OCI-LY7 (cell line): Measurements from ENCODE around the gene HES1.

Source experiments
- EZH2phosphoT487 ChIP-seq: fragments of 200-600 bp; sonication (generic); IDR thresholded peaks from 2 replicates; pipeline ENCODE4 v1.6.1; 2018; ENCODE audit warnings: low read depth, borderline replicate concordance, mild to moderate bottlenecking, mixed run types, antibody characterized with exemption, low read length, moderate library complexity, mixed read lengths
- TF ChIP-seq, protein P1 (sequence below): fragments of 200-600 bp; sonication (generic); conservative IDR thresholded peaks from 2 replicates; pipeline ENCODE4 v1.5.1; 2014; ENCODE audit warnings: mild to moderate bottlenecking, antibody characterized with exemption, low read length, moderate library complexity, mixed read lengths

- TF ChIP-seq, protein P1, sequence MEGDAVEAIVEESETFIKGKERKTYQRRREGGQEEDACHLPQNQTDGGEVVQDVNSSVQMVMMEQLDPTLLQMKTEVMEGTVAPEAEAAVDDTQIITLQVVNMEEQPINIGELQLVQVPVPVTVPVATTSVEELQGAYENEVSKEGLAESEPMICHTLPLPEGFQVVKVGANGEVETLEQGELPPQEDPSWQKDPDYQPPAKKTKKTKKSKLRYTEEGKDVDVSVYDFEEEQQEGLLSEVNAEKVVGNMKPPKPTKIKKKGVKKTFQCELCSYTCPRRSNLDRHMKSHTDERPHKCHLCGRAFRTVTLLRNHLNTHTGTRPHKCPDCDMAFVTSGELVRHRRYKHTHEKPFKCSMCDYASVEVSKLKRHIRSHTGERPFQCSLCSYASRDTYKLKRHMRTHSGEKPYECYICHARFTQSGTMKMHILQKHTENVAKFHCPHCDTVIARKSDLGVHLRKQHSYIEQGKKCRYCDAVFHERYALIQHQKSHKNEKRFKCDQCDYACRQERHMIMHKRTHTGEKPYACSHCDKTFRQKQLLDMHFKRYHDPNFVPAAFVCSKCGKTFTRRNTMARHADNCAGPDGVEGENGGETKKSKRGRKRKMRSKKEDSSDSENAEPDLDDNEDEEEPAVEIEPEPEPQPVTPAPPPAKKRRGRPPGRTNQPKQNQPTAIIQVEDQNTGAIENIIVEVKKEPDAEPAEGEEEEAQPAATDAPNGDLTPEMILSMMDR: no peak
- no peak for TF ChIP-seq EZH2phosphoT487
Measured at GRCh38 chr3:194174980-194175379, 39.0 kb downstream of the HES1 start.
